ENCODE data around the gene COL25A1.

DNA sequence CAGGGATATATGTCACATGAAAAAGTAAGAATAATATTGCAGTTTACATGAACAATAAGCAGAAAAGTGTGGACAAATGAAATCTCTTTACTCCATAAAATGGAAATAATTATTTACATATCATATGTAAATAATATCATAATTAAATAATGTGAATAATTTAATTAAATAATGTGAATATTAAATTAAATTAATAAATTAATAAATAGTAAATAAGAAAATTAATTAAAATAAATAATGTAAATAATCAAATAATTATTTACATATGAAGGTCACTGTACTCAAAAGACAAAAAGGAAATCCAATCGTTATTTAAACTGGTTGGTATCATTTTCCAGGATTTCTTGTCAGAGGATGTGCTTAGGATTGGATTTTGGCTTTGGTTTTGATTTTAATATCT is 338.5 kb downstream of the COL25A1 start:
- TF ChIP-seq, protein P1, sequence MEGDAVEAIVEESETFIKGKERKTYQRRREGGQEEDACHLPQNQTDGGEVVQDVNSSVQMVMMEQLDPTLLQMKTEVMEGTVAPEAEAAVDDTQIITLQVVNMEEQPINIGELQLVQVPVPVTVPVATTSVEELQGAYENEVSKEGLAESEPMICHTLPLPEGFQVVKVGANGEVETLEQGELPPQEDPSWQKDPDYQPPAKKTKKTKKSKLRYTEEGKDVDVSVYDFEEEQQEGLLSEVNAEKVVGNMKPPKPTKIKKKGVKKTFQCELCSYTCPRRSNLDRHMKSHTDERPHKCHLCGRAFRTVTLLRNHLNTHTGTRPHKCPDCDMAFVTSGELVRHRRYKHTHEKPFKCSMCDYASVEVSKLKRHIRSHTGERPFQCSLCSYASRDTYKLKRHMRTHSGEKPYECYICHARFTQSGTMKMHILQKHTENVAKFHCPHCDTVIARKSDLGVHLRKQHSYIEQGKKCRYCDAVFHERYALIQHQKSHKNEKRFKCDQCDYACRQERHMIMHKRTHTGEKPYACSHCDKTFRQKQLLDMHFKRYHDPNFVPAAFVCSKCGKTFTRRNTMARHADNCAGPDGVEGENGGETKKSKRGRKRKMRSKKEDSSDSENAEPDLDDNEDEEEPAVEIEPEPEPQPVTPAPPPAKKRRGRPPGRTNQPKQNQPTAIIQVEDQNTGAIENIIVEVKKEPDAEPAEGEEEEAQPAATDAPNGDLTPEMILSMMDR (IDR thresholded peaks at IDR 0.05), result no peak
- TF ChIP-seq POLR2A (IDR thresholded peaks at IDR 0.05), result no peak
